Measurements from ENCODE around the gene CEP120.
"Not testable (repeated sequence)": the region's sequence is repeated elsewhere in the genome, so short reads cannot be mapped to it uniquely, and the experiment has no call there.

The CEP120 gene

DNA sequence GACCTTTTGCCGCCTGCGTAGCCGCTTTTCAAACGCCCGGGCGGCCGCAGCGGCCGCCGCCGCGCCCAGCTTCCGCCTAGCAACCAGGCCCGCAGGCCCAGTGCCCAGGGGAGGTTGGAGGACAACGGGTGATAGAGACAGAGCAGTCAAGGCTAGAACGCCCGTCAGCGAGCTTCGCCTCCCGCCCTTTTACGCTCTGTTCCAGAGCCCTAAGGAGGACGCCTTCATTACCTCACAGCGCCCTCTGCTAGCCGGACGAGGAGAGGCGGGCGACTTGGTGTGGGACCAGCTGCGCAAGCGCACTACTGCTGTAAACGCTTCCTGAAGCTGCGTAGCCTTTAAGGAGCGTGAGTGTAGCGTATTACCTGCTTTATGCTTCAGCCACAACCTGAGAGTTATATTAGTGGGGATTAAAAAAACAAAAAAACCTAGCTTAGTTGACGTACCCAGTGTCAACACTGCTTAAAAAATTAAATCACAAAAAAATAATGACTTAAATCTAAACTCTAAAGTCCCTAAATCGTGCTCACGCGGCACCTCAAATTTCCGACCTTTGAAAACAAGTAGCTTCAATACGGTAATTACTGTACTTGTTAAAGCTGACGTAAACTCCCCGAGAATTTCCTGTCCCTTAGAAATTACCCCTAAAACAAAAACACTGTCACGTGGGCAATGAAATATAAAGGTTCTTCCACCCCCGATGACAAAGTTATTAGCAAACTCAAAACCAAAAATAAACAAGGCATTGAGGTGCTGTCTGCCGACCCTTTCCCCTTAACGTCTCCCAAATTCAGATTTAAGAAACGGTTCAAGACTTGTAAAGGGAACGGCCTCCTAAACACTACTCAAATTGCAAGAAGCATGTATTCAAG is at the start of gene CEP120:
CEP120 (minus strand) TSS at position 126 of the 872 bp plus-strand sequence. CDS start 405 bp downstream, outside the sequence.
- peak; percentile 92 for DNase-seq (ENCODE audit: low read depth)

DNA sequence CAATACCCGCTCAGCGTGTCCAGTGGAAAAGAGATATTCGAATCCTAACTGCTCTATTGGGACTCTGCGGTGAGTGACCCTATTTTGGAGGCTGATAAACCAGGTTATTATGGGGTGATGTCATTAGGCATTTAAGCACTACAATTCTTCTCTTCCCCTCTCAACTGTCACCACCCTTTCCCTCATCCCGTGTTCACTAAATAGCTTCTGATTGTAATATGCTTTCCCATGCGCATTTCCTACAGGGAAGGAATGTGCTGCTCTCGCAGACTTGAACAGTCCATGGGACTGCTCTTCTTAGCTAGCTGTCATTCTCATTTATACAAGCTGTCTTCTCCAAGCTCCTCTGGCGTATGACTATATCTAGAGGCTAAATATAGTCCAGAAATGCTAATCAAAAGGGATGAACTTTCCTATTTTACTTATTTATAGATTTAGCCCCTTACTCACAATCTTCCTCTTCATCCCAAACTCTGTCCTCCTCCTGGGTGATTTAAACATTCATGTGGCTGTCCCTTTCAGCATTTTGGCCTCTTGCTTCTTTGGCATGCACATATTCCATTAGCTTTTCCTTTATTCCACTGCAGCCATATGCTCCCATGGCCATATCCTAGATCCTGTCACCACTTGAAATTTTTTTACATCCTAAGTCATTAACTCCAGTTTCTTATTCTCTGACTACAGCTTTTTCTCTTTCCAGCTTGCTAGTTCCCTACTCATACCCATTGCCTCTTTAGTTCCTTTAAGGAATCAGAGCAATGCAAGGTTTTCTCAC is 49.1 kb upstream of the CEP120 start:
- no peak for DNase-seq (ENCODE audit: low read depth)

GRCh38 chr5:123471385-123471784 is 48.2 kb upstream of the CEP120 start:
- no peak for DNase-seq (ENCODE audit: low read depth)

DNA sequence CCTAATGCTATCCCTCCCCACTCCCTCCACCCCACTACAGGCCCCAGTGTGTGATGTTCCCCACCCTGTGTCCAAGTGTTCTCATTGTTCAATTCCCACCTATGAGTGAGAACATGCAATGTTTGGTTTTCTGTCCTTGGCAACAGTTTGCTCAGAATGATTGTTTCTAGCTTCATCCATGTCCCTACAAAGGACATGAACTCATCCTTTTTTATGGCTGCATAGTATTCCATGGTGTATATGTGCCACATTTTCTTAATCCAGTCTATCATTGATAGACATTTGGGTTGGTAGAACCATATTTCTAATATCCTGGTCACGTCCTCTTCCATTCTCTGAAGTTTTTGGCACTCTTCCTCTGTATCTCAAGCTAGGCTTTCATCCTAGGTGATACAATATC is 43.6 kb upstream of the CEP120 start:
- not testable (repeated sequence) for DNase-seq (ENCODE audit: low read depth)

DNA sequence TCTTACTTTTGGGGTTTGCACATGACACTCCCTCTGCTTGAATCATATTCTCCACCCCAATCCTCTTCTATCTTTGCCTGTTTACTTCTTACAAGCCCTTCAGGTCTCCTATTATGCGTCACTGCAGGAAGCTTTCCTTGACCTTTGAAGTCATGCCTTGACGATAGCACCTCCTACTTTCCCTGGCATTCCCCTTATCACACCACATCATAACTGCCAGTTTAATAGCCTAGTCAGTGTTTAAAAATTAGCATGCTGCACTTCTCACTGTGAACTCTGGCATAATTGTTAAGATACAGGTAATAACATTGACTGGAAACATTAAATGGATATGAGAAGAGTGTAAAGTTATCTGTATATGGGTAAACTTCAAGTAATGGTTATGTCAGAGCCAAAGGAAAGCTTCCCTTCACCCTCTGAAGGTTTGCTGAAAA is 37.1 kb upstream of the CEP120 start:
- no peak for DNase-seq (ENCODE audit: low read depth)

DNA sequence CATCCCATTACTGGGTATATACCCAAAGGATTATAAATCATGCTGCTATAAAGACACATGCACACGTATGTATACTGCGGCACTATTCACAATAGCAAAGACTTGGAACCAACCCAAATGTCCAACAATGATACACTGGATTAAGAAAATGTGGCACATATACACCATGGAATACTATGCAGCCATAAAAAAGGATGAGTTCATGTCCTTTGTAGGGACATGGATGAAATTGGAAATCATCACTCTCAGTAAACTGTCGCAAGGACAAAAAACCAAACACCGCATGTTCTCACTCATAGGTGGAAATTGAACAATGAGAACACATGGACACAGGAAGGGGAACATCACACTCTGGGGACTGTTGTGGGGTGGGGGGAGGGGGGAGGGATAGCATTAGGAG is 35.8 kb upstream of the CEP120 start:
- not testable (repeated sequence) for DNase-seq (ENCODE audit: low read depth)

DNA sequence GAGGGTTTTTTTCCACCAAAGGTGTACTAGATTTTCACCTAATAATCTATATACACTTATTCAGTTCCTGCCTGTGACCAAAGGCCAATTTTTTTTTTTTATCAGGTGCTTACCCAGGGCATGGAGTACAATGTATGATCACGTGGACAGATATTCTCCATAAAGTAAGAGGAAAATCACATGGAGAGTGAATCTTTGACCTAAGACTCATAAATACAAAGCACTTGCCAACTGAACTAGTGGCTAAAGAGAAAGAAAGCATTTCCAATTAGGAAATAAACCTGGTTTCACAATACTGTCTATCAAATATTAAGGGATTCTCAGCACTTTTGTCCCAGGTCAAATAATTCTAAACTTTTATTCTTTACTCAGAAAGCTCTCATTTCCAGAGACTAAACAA is 33.0 kb upstream of the CEP120 start:
- no peak for DNase-seq (ENCODE audit: low read depth)

GRCh38 chr5:123455640-123456039 is 32.4 kb upstream of the CEP120 start:
- no peak for DNase-seq (ENCODE audit: low read depth)

DNA sequence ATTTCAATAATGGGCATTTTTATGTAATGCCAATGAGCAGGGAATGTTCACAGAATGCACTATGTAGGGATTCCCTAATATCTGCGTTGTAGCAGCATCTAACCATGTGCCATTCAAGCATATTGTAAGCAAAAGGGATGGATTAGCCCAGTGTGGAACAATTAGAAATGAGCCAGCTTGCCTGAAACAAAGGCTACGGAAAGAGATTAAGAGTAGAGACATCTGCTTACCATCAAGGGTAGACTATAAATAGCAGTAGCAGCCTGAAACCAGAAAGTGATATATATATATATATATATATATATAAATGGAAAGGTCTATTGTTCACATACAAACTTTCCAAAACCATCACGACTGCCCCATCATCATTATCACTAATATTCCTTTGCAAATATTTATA is 31.9 kb upstream of the CEP120 start:
- DNase-seq (ENCODE audit: low read depth): no peak

DNA sequence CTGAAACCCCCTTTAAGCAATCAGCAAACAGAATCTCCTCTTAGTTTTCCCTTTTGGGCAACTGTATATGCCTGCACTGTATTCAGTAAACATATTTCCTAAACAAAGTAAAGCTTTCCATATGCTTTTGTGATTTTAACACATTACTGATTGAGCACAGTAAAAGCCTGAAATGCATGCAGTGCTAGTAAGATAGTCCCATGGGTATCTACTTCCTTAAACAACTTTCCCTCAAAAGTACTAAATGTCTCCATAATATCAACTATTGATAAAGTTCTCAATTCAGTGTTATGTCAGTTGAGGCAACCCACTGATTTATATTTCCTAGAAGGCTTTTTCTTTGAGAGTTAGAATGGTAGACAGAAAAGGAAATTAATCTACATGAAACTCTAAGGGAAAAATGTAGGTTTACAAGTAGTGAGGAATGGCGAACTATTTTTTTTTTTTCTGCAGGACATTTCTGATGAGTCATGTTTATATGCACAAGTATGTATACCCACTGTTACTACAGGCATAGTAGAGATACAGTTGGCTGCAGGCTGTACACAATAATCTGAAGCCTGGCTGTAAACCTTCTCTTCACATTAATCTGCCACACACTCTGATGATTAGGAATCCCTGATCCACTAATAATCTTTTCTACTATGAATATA is 31.2 kb upstream of the CEP120 start:
- no peak for DNase-seq (ENCODE audit: low read depth)

GRCh38 chr5:123452401-123452800 is 29.2 kb upstream of the CEP120 start:
- DNase-seq (ENCODE audit: low read depth): no peak

DNA sequence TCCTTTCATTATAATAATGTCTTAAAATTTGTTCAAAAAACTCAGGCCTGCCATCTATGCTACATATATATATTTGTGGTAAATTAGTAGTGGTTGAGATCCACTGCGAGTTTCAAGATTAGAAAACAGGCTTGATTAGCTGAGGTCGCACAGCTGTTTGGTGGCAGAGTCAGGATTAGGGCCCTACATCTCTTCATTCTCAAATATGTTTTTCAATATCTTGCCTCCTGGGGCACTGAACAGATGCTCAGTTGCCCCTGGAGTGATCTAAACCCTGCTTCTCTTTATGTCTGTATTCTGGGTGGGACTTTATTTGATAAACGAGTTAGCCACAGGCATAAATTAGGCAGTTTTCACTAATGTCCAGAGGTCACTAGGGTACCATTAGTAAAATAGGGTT is 27.8 kb upstream of the CEP120 start:
- DNase-seq (ENCODE audit: low read depth): no peak

DNA sequence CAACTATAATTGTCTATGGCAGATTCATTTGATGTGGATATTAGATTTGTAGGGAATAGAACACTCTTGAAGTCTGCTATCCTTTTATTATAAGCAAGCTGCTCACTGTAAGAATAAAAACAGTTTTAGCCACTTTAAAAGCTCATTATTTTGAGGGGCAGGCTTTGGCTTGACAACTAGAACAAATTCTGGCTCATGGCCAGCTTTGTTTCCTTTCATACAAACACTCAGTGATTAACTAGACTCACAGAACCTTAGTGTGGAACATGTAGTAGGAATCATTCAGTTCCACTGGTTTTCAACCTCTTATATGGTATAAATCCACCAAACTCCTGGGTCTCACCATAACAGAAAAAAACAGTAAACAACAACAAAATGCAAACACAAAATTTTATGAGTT is 27.4 kb upstream of the CEP120 start:
- DNase-seq (ENCODE audit: low read depth): no peak

- no peak for DNase-seq (ENCODE audit: low read depth)
Measured at GRCh38 chr5:123450114-123450513, 26.9 kb upstream of the CEP120 start.

DNA sequence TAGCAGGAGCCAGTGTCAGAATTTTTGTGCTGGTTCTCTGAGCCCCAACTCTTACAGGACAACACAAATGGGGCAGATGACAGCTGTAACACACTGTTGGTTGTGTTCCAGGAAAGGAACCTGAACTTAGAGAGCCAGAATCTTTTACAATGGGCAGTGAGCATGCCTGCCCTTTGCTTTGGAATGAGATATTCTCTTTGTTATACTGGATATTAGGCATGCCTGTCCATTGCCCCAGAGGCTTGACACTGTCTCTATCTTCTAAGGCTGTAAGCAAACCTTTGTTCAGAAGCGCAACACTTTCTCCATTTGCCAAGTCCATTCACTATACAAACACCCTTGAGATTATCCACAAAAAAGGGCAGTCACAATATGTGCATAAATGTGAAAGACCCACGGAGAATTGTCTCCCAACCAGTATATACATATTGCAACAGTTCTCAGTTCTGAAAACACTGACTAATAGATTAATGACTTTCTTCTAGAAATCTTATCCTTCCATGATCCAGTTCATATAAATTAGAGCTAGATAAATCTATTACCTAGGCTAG is 26.3 kb upstream of the CEP120 start:
- no peak for DNase-seq (ENCODE audit: low read depth)

- no peak for DNase-seq (ENCODE audit: low read depth)
Measured at GRCh38 chr5:123448743-123449142, 25.5 kb upstream of the CEP120 start.

DNA sequence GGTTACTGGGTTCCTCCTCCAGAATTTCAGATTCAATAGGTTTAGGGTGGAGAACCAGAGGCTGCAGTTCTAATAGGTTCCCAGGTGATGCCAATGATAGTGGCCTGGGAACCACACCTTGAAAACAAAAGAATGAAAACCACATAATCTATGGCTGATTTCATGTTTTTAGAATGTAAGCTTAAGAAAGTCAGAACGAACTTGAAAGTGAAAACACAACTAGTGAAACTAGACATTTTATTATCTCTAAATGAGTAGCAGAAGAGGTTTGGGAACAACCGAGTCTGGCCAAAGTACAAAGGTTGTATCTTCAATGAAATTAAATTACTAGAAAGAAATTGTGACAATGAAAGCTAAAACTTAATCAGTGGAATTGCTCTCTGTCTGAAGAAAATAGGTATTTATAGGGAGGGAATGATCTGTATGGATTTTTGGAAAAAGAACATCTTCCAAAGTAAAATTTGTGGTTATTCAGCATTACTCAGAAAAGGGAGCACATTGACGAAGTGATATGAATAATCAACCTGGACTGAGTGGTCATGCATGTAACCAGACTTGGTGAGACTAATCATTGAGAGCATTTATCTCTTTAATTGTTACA is 24.9 kb upstream of the CEP120 start:
- no peak for DNase-seq (ENCODE audit: low read depth)

DNA sequence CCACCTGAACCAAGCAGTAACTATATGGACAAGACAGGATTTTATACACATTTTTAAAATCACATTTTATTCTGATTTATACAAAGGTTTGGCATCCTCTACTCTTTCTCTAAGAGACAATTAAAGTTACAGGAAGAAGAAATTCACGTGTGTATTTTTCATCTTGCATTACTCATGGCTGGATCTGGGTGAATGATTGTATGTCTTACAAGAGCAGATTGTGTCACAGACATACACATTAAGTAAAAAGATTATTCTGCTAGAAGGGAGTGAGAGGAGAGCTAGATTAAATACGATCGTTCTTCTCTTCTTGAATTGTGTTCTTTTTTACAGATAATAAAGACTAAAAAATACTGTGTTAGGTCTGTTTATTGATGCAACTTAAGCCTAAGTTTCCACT is 20.8 kb upstream of the CEP120 start:
- DNase-seq (ENCODE audit: low read depth): no peak

DNA sequence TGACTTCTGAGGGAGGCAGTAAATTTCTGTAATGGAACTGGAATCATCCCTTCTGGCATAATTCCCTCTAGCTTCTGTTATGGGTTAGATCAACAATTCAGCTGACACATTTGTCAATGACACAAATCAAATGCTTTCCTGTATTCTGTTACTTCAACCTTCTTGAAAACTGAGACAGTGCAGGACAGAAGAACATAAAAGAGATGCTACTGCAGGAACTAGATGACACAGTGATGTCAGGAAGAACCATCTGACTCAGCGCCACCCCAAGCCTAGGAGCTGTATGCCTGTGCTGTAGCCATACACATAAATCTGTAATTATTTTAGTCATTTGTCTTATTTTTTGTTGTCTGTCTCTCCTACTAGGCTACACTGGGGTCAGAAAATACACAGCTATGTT is 18.2 kb upstream of the CEP120 start:
- no peak for DNase-seq (ENCODE audit: low read depth)

DNA sequence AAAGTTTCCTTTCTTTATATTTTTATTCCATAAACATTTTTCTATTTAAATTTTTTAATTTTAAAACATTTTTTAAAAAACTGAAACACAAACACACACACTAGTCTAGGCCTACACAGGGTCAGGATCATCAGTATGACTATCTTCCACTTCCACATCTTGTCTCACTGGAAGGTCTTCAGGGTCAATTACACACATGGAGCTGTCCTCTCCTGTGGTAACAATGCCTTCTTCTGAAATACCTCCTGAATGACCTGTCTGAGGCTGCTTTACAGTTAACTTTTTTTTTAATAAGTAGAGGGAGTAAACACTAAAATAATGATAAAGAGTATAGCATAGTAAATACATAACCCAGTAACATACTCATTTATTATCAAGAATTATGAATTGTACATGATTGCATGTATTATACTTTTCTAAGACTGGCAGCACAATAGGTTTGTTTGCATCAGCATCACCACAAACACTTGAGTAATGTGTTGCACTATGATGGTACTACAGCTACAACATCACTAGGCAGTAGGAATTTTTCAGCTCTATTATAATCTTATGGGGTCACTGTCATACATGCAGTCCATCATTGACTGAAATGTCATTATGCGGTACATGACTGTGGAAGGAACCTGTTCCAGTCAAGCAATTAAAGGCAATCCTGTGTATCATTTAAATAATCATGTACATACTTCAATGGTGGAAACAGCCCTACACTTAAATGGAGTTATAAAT is 17.4 kb upstream of the CEP120 start:
- DNase-seq (ENCODE audit: low read depth): no peak

DNA sequence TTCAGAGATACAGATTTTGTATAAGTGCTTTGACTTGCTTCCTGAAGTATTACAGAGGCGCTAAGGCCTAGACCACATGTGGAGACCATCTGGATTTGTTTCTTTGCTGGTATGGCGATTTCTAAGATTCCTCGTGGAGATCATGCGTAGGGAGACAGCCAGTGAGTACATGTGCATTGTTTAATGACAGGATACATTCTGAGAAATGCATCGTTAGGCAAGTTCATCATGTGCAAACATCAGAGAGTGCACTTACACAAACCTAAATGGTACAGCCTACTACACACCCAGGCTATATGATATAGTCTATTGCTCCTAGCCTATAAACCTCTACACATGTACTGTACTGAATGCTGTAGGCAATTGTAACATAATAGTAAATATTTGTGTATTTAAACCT is 16.5 kb upstream of the CEP120 start:
- DNase-seq (ENCODE audit: low read depth): no peak

Measured in CMK (cell line).